HG03558 (cell line): ENCODE data around the gene ITCH.
"Not testable (repeated sequence)": the region's sequence is repeated elsewhere in the genome, so short reads cannot be mapped to it uniquely, and the experiment has no call there.

ENCODE experiments used
- ATAC-seq: cut with Tn5 transposase; IDR thresholded peaks from one replicate; pipeline ENCODE4 v1.9.1; 2021; ENCODE audit warnings: moderate number of reproducible peaks; ENCODE audit not compliant: unreplicated experiment; ENCODE audit errors: extremely low read depth

The ITCH gene

DNA sequence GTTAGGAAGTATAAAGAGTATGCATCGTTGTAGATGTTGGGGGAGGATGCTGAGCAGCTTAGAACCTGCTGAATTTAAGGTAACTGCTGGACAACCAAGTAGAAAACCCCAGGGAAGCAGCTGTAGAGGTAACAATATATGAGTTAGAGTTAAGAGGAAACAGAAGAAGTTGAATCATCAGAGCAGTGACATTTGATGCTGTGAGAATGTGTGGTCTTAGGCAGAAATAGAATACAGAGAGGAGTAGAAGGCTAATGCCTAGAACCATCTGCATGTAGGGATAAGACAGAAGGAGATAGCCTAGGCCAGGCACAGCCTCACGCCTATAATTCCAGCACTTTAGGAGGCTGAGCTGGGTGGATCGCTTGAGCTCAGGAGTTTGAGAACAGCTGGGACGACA, 130.6 kb downstream of the ITCH start:
- ATAC-seq = no peak

DNA sequence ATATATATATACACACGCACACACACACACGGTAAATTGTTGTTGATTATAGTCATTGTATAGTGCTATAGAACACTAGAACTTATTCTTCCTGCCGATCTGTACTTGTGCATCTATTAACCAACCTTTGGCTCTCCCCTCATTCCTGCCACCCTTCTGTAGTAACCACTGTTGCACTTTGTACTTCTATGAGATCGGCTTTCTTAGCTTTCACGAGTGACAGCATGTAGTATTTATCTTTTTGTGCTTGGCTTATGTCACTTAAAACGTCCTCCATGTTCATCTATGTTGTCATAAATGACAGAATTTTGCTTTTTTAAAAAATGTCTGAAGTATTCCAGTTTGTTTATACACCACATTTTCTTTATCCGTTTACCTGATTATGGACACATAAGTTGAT, 132.2 kb downstream of the ITCH start:
- ATAC-seq = no peak

DNA sequence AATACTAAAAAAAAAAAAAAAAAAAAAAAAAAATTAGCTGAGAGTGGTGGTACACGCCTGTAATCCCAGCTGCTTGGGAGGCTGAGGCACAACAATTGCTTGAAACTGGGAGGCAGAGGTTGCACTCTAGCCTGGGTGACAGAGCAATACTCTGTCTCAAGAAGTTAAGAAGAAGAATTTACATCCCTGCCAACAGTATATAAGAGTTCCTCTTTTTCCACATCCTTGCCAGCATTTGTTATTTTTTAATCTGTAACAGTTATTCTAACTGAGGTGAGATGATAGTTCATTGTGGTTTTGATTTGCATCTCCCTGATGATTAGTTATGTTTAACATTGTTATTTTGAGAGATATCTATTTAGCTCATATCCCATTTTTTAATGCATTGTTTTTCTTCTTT, 132.8 kb downstream of the ITCH start:
- no peak for ATAC-seq

DNA sequence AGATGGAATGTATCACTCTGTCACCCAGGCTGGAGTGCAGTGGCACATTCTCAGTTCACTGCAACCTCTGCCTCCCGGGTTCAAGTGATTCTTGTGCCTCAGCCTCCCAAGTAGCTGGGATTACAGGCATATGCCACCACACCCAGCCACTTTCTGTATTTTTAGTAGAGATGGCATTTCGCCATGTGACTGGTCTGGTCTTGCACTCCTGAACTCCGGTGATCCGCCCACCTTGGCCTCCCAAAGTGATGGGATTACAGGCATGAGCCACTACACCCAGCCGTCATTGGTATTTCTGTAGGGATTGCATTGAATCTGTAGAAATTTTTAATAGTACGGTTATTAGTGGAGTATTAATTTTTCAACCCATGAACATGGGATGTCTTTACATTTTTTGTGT, 134.5 kb downstream of the ITCH start:
- not testable (repeated sequence) for ATAC-seq

DNA sequence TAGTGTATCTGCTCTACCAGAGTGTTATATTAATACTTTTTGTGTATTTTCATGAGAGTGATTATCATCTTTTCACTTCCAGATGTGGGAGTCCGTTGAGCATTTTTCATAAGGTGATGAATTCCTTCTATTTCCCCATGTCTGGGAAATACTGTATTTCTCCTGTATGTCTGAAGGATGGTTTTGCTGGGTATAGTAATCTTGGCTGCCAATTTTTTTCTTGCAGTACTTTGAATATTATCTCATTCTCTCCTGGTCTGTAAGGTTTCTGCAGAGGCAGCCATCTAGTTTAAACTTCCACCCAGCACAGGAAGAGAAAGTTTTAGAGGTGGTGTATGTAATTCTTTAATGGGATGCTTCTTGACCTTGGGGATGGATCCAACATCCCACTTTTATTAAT, 137.8 kb downstream of the ITCH start:
- ATAC-seq = no peak

DNA sequence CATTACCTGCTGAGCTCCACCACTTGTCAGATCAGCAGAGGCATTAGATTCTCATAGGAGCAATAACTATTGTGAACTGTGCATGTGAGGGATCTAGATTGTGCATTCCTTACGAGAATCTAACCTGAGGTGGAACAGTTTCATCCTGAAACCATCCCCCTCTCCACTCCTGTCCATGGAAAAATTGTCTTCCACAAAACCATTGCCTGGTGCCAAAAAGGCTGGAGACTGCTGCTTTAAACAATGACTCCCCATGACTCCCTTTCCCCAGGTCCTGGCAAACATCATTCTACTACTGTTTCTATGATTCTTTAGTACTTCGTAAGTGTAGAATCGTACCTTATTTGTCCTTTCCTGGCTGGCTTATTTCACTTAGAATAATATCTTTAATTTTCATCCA, 143.4 kb downstream of the ITCH start:
- ATAC-seq = no peak

DNA sequence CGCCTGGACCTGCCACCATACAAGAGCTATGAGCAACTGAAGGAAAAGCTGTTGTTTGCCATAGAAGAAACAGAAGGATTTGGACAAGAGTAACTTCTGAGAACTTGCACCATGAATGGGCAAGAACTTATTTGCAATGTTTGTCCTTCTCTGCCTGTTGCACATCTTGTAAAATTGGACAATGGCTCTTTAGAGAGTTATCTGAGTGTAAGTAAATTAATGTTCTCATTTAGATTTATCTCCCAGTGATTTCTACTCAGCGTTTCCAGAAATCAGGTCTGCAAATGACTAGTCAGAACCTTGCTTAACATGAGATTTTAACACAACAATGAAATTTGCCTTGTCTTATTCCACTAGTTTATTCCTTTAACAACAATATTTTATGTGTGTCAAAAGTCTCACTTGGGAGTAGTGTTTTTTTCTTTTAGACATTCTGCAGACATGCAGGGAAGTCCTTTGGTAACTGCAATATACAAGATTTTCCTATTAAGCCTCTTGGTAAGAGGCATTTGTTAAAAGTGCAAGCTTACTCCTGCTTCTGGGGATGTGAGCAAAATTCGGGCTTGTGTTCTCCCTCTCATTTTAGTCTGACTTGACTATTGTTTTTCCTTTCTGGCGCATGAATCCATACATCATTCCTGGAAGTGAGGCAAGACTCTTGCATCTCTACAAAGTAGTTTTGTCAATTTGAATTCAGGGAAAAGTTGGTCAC, 144.8 kb downstream of the ITCH start:
- ATAC-seq = no peak

DNA sequence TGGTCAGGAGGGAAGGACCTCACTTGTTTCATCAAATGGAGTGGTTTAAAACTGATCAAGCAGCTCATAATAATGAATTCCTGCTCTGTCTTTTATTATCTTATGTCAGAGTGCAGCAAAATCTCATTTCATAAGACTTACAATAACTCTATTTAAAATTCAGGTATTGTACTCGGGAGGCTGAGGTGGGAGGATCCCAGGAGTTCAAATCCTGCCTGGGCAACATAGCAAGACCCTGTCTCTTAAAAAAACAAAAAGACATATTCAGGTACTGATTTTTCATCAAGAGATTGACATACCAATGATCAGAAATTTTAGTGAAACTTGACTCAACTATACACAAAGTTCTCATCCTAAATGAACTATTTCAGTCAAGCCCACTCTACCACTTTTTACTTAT, 147.5 kb downstream of the ITCH start:
- ATAC-seq = no peak

DNA sequence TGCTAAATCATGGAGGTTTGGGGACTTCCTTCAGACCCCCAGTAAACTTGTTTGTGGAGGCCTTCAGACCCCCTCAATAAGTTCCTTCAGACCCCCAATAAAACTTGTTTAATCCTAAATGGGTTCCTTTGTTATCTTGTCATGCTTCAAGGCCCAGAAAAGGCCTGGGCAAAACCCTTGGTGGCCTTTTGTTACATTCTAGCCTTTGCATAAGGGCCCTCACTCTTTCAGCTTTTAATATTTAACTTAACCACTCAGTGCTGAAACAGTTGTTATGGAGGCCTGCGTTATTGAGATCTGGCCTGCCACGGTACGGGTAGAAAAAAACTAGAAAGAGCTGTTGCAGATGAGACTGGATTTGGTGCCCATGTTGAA, 148.8 kb downstream of the ITCH start:
- no peak for ATAC-seq

DNA sequence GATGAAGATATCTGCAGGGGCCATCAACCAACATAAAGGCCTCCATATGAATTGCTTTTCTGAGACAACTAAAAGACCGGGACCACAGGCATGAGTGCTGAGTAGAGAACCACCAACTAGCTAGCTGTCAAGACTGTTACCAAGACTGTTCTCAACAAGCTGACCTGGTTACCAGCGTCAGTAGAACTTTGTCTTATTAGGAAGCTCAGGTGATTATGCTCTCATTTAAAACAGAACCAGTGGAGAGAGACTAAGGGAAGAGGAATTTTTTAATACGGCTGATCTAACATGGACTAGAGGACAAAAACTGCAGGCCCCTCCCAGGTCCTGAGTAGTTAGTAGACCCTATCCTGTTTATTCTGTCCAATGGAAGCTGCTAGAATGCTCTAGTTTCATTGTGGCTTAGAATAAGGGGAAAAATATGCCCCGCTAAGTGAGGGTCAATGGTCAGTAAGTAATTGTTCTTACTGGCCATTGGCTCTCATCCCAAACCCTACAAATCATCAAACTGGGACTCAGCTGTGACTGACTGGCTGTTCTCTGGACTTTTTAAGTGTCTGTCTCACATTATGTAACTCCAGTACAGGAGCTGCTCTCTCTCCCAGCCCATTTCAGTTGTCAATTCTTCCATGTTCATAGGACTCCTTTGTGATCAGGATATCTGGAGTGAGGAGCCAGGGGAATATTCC, 149.3 kb downstream of the ITCH start:
- no peak for ATAC-seq

DNA sequence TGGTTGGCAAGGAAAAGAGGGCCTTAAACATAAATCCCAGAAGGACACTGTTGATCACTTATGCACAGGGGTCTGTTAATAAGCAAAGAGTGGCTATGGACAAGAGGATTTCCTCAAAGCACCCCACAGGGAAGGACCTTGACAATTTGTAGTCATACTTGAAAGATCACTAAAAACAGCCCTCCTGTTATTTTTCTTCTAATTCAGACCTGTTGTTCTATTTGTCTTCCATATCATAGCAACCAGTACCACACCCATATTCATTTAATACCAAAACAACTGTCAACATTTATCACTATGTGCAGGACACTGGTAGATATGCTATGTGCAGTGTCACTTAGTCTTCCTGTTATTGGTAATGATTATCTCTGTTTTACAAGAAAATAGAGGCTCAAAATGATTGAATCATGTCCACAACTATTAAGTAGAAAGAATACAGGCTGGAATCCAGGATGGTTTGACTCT, 149.9 kb downstream of the ITCH start:
- no peak for ATAC-seq

DNA sequence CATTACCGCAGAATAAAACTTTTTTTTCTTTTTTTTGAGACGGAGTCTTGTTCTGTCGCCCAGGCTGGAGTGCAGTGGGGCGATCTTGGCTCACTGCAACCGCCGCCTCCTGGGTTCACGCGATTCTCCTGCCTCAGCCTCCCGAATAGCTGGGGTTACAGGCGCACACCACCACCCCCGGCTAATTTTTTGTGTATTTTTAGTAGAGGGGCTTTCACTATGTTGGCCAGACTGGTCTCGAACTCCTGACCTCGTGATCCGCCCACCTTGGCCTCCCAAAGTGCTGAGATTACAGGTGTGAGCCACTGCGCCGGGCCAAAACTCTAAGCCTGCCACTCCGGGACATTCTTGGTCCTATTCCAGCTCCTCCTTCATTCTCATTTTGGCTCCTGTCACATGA, 151.0 kb downstream of the ITCH start:
- ATAC-seq = not testable (repeated sequence)

DNA sequence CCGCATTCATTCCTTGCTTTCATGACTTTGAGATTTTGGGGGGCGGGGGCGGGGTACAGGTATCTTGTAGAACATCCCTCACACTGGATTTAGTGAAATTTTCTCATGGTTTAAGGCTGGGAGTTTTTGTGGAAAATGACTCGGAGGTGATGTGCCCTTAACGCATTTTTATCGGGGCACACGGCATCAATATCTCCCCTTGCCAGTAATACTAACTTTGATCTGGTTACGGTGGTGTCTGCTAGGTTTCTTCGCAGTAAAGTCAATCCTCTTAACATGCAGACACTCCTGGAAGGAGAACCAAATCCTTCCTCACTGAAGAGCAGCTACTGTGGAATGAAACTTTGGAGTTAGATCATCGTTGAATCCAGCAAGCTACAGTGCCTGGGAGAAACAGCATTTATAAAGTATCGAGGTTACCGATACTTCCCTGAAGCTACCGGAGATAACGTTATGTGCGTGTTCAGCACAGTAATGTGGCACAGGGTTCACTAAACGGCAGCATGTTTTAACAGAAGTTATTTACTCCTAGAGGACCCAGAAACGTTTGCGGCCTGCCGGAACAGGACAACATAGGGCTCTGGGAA, 151.9 kb downstream of the ITCH start:
- ATAC-seq = no peak

DNA sequence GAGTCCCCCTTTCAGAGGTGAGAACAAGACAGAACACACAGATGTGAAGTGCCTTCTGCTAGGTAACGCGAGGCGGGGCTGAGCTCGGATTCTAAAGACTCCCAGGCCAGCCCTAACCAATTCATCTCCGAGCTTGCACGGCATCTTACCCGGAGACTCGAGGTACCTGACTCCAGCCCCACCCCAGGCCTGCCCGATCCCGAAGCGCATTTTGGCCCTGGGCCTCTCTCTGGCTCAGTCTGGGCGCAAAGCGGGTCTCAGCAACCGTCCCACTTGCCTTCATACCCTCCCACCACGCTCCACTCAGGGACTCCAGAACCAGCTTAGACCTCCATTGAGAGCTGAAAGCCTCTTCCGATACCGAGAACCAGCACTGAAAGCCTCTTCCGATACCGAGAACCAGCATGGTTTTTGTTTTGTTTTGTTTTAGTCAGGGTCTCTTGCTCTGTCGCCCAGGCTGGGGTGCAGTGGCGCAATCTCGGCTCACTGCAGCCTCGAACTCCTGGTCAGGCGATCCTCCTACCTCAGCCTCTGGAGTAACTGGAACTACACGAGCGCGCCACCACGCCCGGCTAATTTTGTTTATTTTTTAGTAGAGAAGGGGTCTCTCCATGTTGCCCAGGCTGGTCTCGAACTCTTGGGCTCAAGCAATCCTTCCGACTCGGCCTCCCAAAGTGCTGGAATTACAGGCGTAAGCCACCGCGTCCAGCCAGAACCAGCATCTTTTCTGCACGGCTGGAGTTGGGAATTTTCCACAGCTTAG, 152.6 kb downstream of the ITCH start:
- ATAC-seq = no peak

DNA sequence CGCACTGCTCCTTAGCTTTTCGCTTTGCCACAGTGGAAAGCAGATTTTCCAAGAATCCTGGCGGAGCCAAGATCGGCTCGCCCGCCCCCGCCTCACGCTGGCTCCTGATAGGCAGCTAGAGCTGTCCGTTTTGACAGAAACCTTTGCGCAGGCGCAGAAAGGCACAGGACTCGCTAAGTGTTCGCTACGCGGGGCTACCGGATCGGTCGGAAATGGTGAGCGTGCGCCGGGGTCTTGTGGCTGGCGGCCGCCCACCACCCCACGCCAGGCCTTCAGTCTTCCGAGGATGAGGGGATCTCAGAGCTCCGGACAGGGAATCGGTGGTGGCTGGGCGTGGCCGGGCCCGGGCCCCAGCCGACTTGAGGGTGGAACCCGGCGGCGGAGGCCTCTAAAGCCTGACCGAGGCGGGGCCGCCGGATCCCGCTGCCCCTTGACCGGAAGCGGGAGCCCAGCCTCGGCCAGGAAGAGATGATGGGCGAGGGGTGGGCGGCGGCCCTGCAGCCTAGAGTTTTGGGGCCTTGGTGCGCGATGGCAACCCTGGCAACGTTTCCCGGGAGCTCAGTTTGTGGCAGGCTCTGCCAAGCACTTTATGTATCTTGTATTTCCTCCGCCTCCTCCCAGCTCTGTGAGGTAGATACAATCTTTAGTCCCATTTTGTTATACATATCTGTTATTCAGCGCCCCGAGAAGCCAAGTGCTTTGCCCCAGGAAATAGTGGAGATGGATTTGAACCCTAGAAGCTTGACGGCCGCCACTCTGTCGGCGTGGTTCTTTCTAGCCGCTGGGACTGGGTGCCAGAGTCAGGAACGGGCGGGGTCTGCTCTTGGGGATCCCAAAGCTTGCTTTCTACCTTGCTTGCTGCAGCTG, 153.4 kb downstream of the ITCH start, which contains the start of gene DYNLRB1:
Gene DYNLRB1, plus strand, starts transcription at position 176 of the 867 bp plus-strand sequence. Its CDS starts 37 bp downstream, at position 213.
- ATAC-seq = peak; percentile 48

DNA sequence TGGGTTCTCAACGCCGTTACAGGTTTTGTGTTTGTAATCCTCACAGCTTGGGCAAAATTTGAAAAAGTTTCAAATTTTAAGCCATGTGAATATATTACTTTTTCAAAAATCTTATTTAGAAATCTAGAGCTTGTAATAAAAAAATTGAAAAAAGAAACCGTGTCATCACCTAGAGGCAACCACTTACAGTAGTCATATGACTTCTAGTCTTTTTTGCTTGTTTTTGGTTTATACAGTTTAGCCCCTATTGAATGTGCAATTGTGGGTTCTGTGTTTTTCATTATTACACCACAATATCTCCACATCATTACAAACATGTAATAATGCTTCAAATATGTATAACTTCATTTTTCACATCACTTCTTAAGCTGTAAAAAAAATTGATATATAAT, 154.0 kb downstream of the ITCH start:
- ATAC-seq = no peak

DNA sequence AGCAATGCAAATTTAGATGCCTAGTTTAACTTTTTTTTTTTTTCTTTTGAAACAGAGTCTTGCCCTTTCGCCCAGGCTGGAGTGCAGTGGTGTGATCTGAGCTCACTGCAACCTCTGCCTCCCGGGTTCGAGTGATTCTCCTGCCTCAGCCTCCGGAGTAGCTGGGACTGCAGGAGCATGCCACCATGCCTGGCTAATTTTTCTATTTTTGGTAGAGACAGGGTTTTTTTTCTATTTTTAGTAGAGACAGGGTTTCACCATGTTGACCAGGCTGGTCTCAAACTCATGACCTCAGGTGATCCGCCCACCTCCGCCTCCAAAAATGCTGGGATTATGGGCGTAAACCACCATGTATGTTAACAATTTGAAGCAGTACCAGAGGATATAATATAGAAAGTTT, 155.8 kb downstream of the ITCH start:
- not testable (repeated sequence) for ATAC-seq

DNA sequence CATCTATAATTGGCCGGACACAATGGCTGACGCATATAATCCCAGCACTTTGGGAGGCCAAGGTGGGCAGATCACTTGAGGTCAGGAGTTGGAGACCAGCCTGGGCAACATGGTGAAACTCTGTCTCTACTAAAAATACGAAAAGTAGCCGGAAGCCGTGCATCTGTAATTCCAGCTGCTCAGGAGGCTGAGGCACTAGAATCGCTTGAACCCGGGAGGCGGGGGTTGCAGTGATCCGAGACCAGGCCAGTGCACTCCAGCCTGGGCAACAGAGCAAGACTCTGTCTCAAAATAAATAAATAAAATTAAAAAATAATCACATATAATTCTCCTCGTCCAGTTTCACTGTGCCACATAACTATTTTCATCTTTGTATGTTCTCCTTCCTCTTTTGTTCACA, 156.8 kb downstream of the ITCH start:
- not testable (repeated sequence) for ATAC-seq

DNA sequence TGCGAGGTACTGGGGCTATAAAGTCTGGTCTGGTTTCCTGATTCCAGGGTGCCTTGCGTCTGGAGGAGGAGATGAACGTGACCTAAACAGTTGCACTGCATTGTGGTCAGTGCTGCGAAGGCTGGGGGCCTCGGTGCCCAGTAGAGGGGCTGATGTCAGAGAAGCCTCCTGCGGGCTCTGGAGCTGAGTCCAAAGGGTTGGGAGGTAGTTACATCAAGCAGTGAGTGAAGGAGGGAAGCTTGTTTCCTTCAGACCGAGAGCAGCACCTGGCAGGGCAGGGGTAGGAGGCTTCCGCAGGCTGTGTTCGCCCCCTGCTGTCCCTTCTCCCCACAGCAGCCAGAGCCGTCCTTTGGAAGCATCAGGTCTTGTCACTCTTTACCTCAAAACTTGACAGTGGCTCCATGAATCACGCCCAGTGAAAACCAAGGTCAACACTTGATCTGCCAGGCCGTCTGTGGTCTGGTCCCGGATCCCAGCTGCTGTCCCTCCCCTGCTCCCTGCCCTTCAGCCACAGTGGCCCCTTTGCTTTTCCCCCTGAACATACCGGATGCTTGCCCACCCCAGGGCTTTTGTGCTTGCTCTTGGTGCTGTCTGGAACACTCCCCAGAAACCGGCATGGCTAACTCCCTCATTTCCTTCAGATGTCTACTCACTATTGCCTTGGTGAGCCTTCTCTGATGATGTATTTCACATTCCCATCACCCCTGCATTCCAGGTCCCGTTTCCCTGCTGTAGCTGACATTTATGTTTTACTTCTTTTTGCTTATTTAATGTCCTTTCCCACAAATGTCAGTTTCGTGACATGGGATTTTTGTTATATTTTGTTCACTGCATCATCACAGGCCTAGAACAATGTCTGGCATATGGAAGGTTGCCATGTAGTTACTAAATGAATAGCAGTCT, 160.1 kb downstream of the ITCH start:
- no peak for ATAC-seq
